Measurements from ENCODE around the gene RFX6. TPM values are rescaled to one million over a fixed set of nuclear protein-coding genes. Genes with fewer than 3 reads are reported as not detected.

Gene RFX6
- polyA plus RNA-seq, 1 of the 3 experiments (the other 2 are of a cell fraction): not detected

GRCh38 chr6:116877743-116878142 lies 701 bp downstream of the RFX6 start:
- H3K9ac ChIP-seq: no peak overlapping the region
- TF ChIP-seq IRF3 (IDR thresholded peaks at IDR 0.05; ENCODE audit: low read depth, low read length) (no peak), ZBTB33 (IDR thresholded peaks at IDR 0.05; ENCODE audit: borderline replicate concordance, low read depth) (no peak), CHD2 (IDR thresholded peaks at IDR 0.05; ENCODE audit: low read length, partially characterized antibody) (no peak), SIN3A (IDR thresholded peaks at IDR 0.05; ENCODE audit: borderline replicate concordance, low read depth, low read length) (no peak), FOXM1 (IDR thresholded peaks at IDR 0.05; ENCODE audit: low read depth) (no peak), POLR2AphosphoS5 (IDR thresholded peaks at IDR 0.05; ENCODE audit: low read depth, low read length) (no peak), RFX5 (IDR thresholded peaks at IDR 0.05; ENCODE audit: low read length) (no peak), TAF1 (IDR thresholded peaks at IDR 0.05; ENCODE audit: borderline replicate concordance, low read depth, low read length) (no peak), RAD21 (IDR thresholded peaks at IDR 0.05; ENCODE audit: low read length) (no peak), RXRA (IDR thresholded peaks at IDR 0.05; ENCODE audit: borderline replicate concordance, low read depth) (no peak), MXI1 (IDR thresholded peaks at IDR 0.05; ENCODE audit: low read depth, low read length) (no peak), EP300 (IDR thresholded peaks at IDR 0.05; ENCODE audit: borderline replicate concordance in 1 of 2, low read depth in 1 of 2, low read length in 1 of 2) (no peak)
- TF ChIP-seq, protein P1, sequence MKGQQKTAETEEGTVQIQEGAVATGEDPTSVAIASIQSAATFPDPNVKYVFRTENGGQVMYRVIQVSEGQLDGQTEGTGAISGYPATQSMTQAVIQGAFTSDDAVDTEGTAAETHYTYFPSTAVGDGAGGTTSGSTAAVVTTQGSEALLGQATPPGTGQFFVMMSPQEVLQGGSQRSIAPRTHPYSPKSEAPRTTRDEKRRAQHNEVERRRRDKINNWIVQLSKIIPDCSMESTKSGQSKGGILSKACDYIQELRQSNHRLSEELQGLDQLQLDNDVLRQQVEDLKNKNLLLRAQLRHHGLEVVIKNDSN (IDR thresholded peaks at IDR 0.05; ENCODE audit: borderline replicate concordance, low read depth): no peak
- TF ChIP-seq, protein P2, sequence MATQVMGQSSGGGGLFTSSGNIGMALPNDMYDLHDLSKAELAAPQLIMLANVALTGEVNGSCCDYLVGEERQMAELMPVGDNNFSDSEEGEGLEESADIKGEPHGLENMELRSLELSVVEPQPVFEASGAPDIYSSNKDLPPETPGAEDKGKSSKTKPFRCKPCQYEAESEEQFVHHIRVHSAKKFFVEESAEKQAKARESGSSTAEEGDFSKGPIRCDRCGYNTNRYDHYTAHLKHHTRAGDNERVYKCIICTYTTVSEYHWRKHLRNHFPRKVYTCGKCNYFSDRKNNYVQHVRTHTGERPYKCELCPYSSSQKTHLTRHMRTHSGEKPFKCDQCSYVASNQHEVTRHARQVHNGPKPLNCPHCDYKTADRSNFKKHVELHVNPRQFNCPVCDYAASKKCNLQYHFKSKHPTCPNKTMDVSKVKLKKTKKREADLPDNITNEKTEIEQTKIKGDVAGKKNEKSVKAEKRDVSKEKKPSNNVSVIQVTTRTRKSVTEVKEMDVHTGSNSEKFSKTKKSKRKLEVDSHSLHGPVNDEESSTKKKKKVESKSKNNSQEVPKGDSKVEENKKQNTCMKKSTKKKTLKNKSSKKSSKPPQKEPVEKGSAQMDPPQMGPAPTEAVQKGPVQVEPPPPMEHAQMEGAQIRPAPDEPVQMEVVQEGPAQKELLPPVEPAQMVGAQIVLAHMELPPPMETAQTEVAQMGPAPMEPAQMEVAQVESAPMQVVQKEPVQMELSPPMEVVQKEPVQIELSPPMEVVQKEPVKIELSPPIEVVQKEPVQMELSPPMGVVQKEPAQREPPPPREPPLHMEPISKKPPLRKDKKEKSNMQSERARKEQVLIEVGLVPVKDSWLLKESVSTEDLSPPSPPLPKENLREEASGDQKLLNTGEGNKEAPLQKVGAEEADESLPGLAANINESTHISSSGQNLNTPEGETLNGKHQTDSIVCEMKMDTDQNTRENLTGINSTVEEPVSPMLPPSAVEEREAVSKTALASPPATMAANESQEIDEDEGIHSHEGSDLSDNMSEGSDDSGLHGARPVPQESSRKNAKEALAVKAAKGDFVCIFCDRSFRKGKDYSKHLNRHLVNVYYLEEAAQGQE (IDR thresholded peaks at IDR 0.05; ENCODE audit: low read depth, low read length): no peak
- H3K9me3 ChIP-seq: no peaks in the 10 kb centered on the region
- no peaks in the 10 kb centered on the region for H4K20me1 ChIP-seq (ENCODE audit: insufficient read depth)
- H3K27me3 ChIP-seq (ENCODE audit: insufficient read depth): peaks cover 22% of the 10 kb centered on the region
- ChIA-PET CTCF (no interaction called here), POLR2A (no interaction called here)
- H3K4me3 ChIP-seq (ENCODE audit: low read depth in 2 of 2, low read length in 1 of 2): no peak overlapping the region
- 4% methylated on average over 10 of the region's 10 CpGs for WGBS (ENCODE audit: low lambda C conversion rate)
- H3K9me2 ChIP-seq: no peaks in the 10 kb centered on the region
- no peaks in the 10 kb centered on the region for H3K36me3 ChIP-seq (replicated peaks in 1 of 2; ENCODE audit: control insufficient read depth in 1 of 2, insufficient read depth in 2 of 2, low read length in 1 of 2)
- DNase-seq: peak; percentile 6
- peak overlapping the region; percentile 59; the same call in 1 of the 2 replicates for H2AFZ ChIP-seq (ENCODE audit: low read depth)
- no peaks in the 10 kb centered on the region for H3K79me2 ChIP-seq (ENCODE audit: insufficient read depth)
- H3K4me2 ChIP-seq: peak overlapping the region; percentile 47; the same call in 1 of the 2 replicates
- no peak overlapping the region for H3K27ac ChIP-seq (ENCODE audit: low read depth in 2 of 2, low read length in 1 of 2)
- H3F3A ChIP-seq (replicated peaks; ENCODE audit: insufficient read depth): no peaks in the 10 kb centered on the region
- peaks cover 0 to 7% of the 10 kb centered on the region in 2 experiments; a peak in 1 of 4 replicates for H3K4me1 ChIP-seq (ENCODE audit: control insufficient read depth in 1 of 2, insufficient read depth in 2 of 2, low read depth in 1 of 2, low read length in 1 of 2)

Data from SK-N-SH (cell line).